Erythroblast (primary cell): Measurements from ENCODE around the gene LRP2.

Source experiments
- GATA1 ChIP-seq: IDR thresholded peaks from 2 replicates; pipeline ENCODE4 v1.6.1; 2011; ENCODE audit warnings: low read depth, mild to moderate bottlenecking, control low read depth, low read length, moderate library complexity
- POLR2A ChIP-seq: IDR thresholded peaks from 2 replicates; pipeline ENCODE4 v1.6.1; 2011; ENCODE audit warnings: mild to moderate bottlenecking, low read length

- TF ChIP-seq POLR2A (no peak), GATA1 (no peak)
These were observed 251.4 kb downstream of the LRP2 start for GRCh38 chr2:169110916-169111315.
